ENCODE measurements around the gene RBM11.
A peak's percentile ranks its signal among the peaks of the same experiment; 100 is the strongest.
"Not testable (repeated sequence)": the region's sequence is repeated elsewhere in the genome, so short reads cannot be mapped to it uniquely, and the experiment has no call there.

The RBM11 gene

GRCh38 chr21:14215971-14216641 is at the start of gene RBM11:
TSS of gene RBM11 (plus strand) at chr21:14216157. CDS start at chr21:14216187, 30 bp downstream.
- peak; percentile 49 for DNase-seq (ENCODE audit: low spot score)

GRCh38 chr21:14166463-14167223 is 49.3 kb upstream of the RBM11 start:
- not testable (repeated sequence) for DNase-seq (ENCODE audit: low spot score)

- no peak for DNase-seq (ENCODE audit: low spot score)
Measured at GRCh38 chr21:14206222-14206621, 9.7 kb upstream of the RBM11 start.

- no peak for DNase-seq (ENCODE audit: low spot score)
Measured at GRCh38 chr21:14210738-14211137, 5.2 kb upstream of the RBM11 start, which contains the start of gene LIPI. TSS of gene LIPI (minus strand) at chr21:14210955. CDS start at chr21:14210845, 110 bp downstream.

GRCh38 chr21:14213164-14213563 is 2.8 kb upstream of the RBM11 start:
- no peak for DNase-seq (ENCODE audit: low spot score)

GRCh38 chr21:14223365-14223764 is 7.4 kb downstream of the RBM11 start:
- no peak for DNase-seq (ENCODE audit: low spot score)

- no peak for DNase-seq (ENCODE audit: low spot score)
Measured at GRCh38 chr21:14229399-14229798, 13.4 kb downstream of the RBM11 start.

GRCh38 chr21:14235101-14235500 is 19.1 kb downstream of the RBM11 start:
- no peak for DNase-seq (ENCODE audit: low spot score)

GRCh38 chr21:14236180-14236579 is 20.2 kb downstream of the RBM11 start:
- no peak for DNase-seq (ENCODE audit: low spot score)

- DNase-seq (ENCODE audit: low spot score), result no peak
Measured at GRCh38 chr21:14239281-14239680, 23.3 kb downstream of the RBM11 start.

GRCh38 chr21:14241297-14241696 is 25.3 kb downstream of the RBM11 start:
- DNase-seq (ENCODE audit: low spot score), result no peak

- DNase-seq (ENCODE audit: low spot score), result no peak
Measured at GRCh38 chr21:14243461-14243860, 27.5 kb downstream of the RBM11 start.

GRCh38 chr21:14243874-14244273 is 27.9 kb downstream of the RBM11 start:
- DNase-seq (ENCODE audit: low spot score), result no peak

- no peak for DNase-seq (ENCODE audit: low spot score)
Measured at GRCh38 chr21:14244911-14245310, 29.0 kb downstream of the RBM11 start.

- no peak for DNase-seq (ENCODE audit: low spot score)
Measured at GRCh38 chr21:14245711-14246110, 29.8 kb downstream of the RBM11 start.

- DNase-seq (ENCODE audit: low spot score), result no peak
Measured at GRCh38 chr21:14251336-14251735, 35.4 kb downstream of the RBM11 start.

- peak; percentile 83 for DNase-seq (ENCODE audit: low spot score)
Measured at GRCh38 chr21:14259747-14260146, 43.8 kb downstream of the RBM11 start.

GRCh38 chr21:14260174-14260764 is 44.3 kb downstream of the RBM11 start:
- DNase-seq (ENCODE audit: low spot score), result no peak

GRCh38 chr21:14262039-14262438 is 46.1 kb downstream of the RBM11 start:
- no peak for DNase-seq (ENCODE audit: low spot score)

- DNase-seq (ENCODE audit: low spot score), result no peak
Measured at GRCh38 chr21:14263879-14264278, 47.9 kb downstream of the RBM11 start.

- DNase-seq (ENCODE audit: low spot score), result no peak
Measured at GRCh38 chr21:14265023-14265422, 49.1 kb downstream of the RBM11 start.

GRCh38 chr21:14267076-14267475 is 51.1 kb downstream of the RBM11 start:
- no peak for DNase-seq (ENCODE audit: low spot score)

GRCh38 chr21:14270631-14271030 is 54.7 kb downstream of the RBM11 start:
- DNase-seq (ENCODE audit: low spot score), result peak; percentile 80

All from hematopoietic multipotent progenitor cell treated with erythropoietin and hydrocortisone succinate and interleukin-3 and kit ligand, for 17 days (in vitro differentiated cells).